Peyer's patch (tissue), 4 donors: ENCODE results near the gene PSMC3.

Source experiments
- POLR2A ChIP-seq, 2 donors: fragments of 450-650 bp; IDR thresholded peaks; one replicate each; pipeline ENCODE4 v1.5.1; 2017; ENCODE audit warnings: antibody characterized with exemption in 2 of 2, mild to moderate bottlenecking in 2 of 2, moderate library complexity in 2 of 2
- TF ChIP-seq, protein P1 (sequence below), 6 experiments: fragments of 450-650 bp in 4 of 6; fragments of 200-600 bp in 2 of 6; sonication (generic) in 1 of 6; IDR thresholded peaks; one replicate each; pipeline ENCODE4 v1.5.1; 2017 to 2019; ENCODE audit warnings: antibody characterized with exemption in 6 of 6, mild to moderate bottlenecking in 3 of 6, moderate library complexity in 1 of 6

DNA sequence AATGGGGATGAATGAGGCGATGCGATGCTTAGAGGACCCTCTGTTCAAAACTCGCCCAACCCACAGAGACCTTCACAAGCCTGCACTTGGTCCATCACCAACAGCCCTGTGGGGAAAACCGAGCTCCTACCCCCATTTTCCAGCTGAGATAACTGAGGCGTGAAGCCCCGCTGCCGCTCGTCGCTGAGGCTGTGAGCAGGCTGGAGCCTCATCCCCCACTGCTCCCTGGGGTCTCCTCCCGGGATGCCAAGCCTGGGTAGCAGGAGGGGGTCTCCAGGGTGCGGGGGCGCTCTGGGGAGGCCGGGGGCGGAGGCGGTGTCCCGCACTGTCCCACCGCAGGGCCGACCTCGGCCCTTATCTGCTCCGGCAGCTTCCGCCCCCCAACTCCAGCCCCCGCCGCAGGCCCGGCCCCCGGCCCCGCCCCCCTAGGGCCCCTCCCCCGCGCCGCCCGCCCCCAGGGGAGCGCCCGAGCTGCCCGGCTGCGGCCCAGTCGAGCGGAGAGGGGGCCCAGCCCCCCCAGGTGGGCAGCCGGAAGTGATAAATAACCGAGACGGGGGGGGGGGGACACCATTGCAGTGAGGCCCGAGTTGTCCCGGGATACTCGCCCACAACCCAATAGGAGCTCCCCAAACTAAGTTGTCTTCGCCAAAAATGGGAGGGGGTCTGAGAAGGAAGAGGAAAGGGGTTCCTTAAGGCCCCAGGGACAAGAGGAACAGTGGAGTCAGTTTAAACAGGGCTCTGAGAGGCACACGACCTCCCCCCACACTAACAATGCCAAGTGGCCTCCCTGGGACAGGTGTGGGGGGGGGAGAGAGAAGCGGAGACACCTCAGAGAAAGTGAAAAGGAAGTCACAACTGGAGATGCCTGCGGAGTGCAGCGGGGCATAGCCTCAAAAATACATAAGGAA lies 26.1 kb downstream of the PSMC3 start:
- TF ChIP-seq, protein P1, sequence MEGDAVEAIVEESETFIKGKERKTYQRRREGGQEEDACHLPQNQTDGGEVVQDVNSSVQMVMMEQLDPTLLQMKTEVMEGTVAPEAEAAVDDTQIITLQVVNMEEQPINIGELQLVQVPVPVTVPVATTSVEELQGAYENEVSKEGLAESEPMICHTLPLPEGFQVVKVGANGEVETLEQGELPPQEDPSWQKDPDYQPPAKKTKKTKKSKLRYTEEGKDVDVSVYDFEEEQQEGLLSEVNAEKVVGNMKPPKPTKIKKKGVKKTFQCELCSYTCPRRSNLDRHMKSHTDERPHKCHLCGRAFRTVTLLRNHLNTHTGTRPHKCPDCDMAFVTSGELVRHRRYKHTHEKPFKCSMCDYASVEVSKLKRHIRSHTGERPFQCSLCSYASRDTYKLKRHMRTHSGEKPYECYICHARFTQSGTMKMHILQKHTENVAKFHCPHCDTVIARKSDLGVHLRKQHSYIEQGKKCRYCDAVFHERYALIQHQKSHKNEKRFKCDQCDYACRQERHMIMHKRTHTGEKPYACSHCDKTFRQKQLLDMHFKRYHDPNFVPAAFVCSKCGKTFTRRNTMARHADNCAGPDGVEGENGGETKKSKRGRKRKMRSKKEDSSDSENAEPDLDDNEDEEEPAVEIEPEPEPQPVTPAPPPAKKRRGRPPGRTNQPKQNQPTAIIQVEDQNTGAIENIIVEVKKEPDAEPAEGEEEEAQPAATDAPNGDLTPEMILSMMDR (IDR thresholded peaks at IDR 0.05) = no peak
- TF ChIP-seq POLR2A (IDR thresholded peaks at IDR 0.05) = peak in 1 of 2 donors; percentile 16
